Measurements from ENCODE around the gene ARRB1.
"Not testable (repeated sequence)": the region's sequence is repeated elsewhere in the genome, so short reads cannot be mapped to it uniquely, and the experiment has no call there.

DNA sequence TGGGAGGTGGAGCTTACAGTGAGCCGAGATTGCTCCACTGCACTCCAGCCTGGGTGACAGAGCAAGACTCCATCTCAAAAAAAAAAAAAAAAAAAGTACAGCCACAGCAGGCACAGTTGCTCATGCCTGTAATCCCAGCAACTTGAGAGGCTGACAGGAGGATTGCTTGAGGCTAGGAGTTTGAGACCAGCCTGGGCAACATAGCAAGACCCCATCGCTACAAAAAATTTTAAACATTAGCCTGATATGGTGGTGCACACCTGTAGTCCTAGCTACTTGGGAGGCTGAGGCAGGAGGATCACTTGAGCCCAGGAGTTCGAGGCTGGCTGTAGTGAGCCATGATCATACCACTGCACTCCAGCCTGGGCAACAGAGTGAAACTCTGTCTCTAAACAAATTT lies 76.7 kb downstream of the ARRB1 start:
- TF ChIP-seq, protein P1, sequence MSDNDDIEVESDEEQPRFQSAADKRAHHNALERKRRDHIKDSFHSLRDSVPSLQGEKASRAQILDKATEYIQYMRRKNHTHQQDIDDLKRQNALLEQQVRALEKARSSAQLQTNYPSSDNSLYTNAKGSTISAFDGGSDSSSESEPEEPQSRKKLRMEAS (IDR thresholded peaks at IDR 0.05), result not testable (repeated sequence)
- TF ChIP-seq TAF1 (conservative IDR thresholded peaks at IDR 0.05); GABPA (IDR thresholded peaks at IDR 0.05 in 1 of 2, conservative IDR thresholded peaks at IDR 0.05 in 1 of 2); FOXA1 (IDR thresholded peaks at IDR 0.05); JUND (IDR thresholded peaks at IDR 0.05); NR2F2 (IDR thresholded peaks at IDR 0.05): not testable (repeated sequence)
- TF ChIP-seq, protein P2, sequence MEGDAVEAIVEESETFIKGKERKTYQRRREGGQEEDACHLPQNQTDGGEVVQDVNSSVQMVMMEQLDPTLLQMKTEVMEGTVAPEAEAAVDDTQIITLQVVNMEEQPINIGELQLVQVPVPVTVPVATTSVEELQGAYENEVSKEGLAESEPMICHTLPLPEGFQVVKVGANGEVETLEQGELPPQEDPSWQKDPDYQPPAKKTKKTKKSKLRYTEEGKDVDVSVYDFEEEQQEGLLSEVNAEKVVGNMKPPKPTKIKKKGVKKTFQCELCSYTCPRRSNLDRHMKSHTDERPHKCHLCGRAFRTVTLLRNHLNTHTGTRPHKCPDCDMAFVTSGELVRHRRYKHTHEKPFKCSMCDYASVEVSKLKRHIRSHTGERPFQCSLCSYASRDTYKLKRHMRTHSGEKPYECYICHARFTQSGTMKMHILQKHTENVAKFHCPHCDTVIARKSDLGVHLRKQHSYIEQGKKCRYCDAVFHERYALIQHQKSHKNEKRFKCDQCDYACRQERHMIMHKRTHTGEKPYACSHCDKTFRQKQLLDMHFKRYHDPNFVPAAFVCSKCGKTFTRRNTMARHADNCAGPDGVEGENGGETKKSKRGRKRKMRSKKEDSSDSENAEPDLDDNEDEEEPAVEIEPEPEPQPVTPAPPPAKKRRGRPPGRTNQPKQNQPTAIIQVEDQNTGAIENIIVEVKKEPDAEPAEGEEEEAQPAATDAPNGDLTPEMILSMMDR (IDR thresholded peaks at IDR 0.05; ENCODE audit: low read depth, low read length, missing input control), result not testable (repeated sequence)
- TF ChIP-seq, protein P3, sequence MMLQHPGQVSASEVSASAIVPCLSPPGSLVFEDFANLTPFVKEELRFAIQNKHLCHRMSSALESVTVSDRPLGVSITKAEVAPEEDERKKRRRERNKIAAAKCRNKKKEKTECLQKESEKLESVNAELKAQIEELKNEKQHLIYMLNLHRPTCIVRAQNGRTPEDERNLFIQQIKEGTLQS (IDR thresholded peaks at IDR 0.05), result not testable (repeated sequence)
- TF ChIP-seq, protein P4, sequence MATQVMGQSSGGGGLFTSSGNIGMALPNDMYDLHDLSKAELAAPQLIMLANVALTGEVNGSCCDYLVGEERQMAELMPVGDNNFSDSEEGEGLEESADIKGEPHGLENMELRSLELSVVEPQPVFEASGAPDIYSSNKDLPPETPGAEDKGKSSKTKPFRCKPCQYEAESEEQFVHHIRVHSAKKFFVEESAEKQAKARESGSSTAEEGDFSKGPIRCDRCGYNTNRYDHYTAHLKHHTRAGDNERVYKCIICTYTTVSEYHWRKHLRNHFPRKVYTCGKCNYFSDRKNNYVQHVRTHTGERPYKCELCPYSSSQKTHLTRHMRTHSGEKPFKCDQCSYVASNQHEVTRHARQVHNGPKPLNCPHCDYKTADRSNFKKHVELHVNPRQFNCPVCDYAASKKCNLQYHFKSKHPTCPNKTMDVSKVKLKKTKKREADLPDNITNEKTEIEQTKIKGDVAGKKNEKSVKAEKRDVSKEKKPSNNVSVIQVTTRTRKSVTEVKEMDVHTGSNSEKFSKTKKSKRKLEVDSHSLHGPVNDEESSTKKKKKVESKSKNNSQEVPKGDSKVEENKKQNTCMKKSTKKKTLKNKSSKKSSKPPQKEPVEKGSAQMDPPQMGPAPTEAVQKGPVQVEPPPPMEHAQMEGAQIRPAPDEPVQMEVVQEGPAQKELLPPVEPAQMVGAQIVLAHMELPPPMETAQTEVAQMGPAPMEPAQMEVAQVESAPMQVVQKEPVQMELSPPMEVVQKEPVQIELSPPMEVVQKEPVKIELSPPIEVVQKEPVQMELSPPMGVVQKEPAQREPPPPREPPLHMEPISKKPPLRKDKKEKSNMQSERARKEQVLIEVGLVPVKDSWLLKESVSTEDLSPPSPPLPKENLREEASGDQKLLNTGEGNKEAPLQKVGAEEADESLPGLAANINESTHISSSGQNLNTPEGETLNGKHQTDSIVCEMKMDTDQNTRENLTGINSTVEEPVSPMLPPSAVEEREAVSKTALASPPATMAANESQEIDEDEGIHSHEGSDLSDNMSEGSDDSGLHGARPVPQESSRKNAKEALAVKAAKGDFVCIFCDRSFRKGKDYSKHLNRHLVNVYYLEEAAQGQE (IDR thresholded peaks at IDR 0.05), result not testable (repeated sequence)
- TF ChIP-seq, protein P5, sequence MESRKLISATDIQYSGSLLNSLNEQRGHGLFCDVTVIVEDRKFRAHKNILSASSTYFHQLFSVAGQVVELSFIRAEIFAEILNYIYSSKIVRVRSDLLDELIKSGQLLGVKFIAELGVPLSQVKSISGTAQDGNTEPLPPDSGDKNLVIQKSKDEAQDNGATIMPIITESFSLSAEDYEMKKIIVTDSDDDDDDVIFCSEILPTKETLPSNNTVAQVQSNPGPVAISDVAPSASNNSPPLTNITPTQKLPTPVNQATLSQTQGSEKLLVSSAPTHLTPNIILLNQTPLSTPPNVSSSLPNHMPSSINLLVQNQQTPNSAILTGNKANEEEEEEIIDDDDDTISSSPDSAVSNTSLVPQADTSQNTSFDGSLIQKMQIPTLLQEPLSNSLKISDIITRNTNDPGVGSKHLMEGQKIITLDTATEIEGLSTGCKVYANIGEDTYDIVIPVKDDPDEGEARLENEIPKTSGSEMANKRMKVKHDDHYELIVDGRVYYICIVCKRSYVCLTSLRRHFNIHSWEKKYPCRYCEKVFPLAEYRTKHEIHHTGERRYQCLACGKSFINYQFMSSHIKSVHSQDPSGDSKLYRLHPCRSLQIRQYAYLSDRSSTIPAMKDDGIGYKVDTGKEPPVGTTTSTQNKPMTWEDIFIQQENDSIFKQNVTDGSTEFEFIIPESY (IDR thresholded peaks at IDR 0.05), result not testable (repeated sequence)
